Spinal cord (tissue), 10 donors: ENCODE results near the gene RGMA. TPM values are rescaled to one million over a fixed set of nuclear protein-coding genes. Genes with fewer than 3 reads are reported as not detected.
A peak's percentile ranks its signal among the peaks of the same experiment; 100 is the strongest.

Source experiments
- DNase-seq, 6 donors: peaks; one replicate each; pipeline versions ENCODE4 v3.0.0 to v3.0.0-alpha.2; 2013 to 2015; ENCODE audit warnings: low spot score in 6 of 6, low read depth in 4 of 6
- H3K27ac ChIP-seq: one replicate; pipeline ENCODE4 v1.5.1; 2013; ENCODE audit warnings: low read depth, low read length, control low read depth
- H3K27me3 ChIP-seq: one replicate; pipeline ENCODE4 v1.6.1; 2013; ENCODE audit warnings: low read length; ENCODE audit not compliant: control insufficient read depth, insufficient read depth
- H3K36me3 ChIP-seq: one replicate; pipeline ENCODE4 v1.6.1; 2013; ENCODE audit warnings: low read length; ENCODE audit not compliant: control insufficient read depth, insufficient read depth
- H3K4me1 ChIP-seq: one replicate; pipeline ENCODE4 v1.6.1; 2013; ENCODE audit warnings: low read length; ENCODE audit not compliant: control insufficient read depth, insufficient read depth
- H3K4me3 ChIP-seq: one replicate; pipeline ENCODE4 v1.5.1; 2013; ENCODE audit warnings: low read depth, low read length, control low read depth
- H3K9me3 ChIP-seq: one replicate; pipeline ENCODE4 v1.6.1; 2013; ENCODE audit warnings: low read length; ENCODE audit not compliant: control insufficient read depth, insufficient read depth
- WGBS: methylation state at CpG from one replicate; pipeline ENCODE4 v1.1.5; 2013; ENCODE audit warnings: missing lambda C conversion rate; ENCODE audit not compliant: insufficient coverage; 5-methylcytosine and 5-hydroxymethylcytosine counted together
- polyA plus RNA-seq, 2 donors: library from polyadenylated mRNA; unstranded; fragments of 120-200 nt; gene quantifications; one replicate each; pipeline ENCODE4 v1.2.1, GENCODE V29; 2013; ENCODE audit not compliant: insufficient read length in 2 of 2
- total RNA-seq, 2 donors: library from RNA; depleted of rRNA in 1 of 2; stranded (reverse); fragments of 120-200 nt in 1 of 2; fragments of >200 nt in 1 of 2; gene quantifications; one replicate each; pipeline versions ENCODE4 v1.2.3 to v1.2.4, GENCODE V29; 2013 to 2014
- donor health status: healthy.

Gene RGMA
- total and polyA plus RNA-seq, 4 donors = 20.7 to 356 (median 185) TPM

DNA sequence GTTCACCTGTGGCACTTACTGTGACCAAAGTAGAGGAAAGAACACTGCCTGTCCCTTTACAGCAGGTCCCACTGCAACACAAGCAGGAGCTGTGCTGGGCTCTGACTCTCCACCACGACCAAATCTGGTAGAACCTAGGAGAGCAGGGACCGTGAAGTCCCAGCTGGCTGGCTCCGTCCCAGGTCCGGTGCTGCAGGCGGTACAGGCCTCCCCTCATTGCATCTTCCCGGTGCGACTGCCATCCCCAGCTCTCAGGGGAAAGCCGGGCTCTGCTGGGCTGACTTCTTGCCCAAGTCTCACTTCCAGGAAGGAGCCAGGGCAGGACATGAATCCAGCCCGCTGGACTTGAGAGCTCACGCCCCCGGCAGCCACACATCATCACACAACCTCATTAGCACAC lies 33.8 kb downstream of the RGMA start:
- peaks cover 74% of the 10 kb centered on the region for H3K36me3 ChIP-seq
- WGBS = 37% methylated on average over 11 of the region's 11 CpGs
- H3K4me1 ChIP-seq = peaks cover 92% of the 10 kb centered on the region
- no peak for DNase-seq
- no peak overlapping the region for H3K27ac ChIP-seq
- H3K4me3 ChIP-seq = no peak overlapping the region
- H3K27me3 ChIP-seq = no peaks in the 10 kb centered on the region
- no peaks in the 10 kb centered on the region for H3K9me3 ChIP-seq

DNA sequence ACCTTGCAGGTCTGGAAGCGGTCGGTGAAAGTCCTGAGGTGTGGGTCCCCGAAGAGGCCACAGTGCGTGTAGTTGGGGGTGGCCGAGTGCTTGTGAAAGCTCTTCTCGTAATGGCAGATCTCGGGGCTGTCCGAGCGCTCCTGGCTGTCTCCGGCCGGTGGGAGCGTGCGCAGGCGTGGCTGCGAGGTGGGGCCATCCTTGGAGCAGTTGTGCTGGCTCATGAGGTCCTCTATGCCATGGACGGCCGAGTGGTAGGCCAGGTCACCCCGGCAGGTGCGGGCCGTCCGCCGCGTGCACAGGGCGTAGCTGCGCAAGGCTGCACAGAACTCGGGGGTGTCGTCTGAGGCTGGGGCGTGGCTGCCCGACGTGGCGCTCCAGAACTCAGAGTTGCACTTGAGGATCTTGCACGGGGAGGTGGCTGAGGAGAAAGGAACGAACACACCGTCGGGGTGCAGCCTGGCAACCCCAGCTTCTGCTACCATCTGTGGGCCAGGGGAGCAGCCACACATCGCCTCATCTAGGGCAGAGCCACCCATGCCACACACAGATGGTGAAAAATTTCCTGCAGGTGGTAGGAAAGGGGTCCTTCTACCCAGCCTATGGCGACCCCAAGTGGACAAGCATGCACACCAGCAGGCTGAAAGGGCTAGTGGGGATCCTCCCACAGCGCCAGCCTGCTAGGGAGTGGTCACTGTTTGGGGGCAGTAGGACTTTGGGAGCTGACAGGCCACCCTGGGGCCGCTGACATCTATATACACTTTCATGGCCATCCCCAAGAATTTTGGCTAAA lies 36.7 kb downstream of the RGMA start:
- Histone ChIP-seq H3K9me3 (no peaks in the 10 kb centered on the region), H3K4me1 (peaks cover 93% of the 10 kb centered on the region), H3K36me3 (peaks cover 89% of the 10 kb centered on the region), H3K27me3 (no peaks in the 10 kb centered on the region), H3K27ac (peak overlapping the region; percentile 57), H3K4me3 (no peak overlapping the region)
- 81% methylated on average over 36 of the region's 39 CpGs for WGBS
- DNase-seq = no peak

DNA sequence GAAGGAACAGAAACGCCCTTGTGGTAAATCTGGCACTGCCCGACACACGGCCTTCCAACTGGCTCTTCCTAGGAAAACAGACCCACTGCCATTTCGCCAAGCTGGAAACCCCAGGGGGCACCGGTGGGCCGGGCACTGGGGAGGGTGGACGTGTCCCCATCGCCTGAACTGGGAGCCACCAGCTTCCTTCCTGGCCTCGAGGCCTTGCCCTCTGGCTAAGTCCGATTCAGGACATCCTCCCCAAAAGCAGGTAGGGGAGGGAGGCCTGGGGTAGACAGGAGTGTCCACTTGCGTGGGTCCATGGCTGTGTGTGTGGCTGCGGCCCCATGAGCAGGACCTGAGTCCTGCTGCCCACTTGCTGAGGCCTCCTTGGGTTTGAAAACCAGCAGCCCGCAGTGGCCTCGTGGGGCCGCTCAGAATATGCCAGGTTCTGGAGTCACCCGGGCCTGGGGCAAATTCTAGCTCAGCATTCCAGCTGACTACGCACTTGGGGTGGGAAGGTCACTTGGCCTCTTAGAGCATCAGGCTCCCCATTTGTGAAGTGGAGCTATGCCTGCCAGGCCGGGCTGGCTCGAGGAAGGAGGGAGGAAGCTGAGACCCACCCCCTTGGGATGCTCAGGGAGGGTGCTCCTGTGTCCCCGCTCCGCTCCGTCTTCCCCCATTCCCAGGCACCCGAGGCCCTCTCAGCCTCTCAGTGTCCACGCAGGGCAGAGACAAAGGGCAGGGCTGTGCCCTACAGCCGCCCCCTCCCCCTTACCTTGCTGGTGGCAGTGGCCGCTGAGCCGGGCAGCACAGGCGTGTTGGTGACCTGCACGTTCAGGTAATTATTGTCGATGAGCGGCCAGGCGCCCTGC lies 37.5 kb downstream of the RGMA start:
- DNase-seq = no peak
- Histone ChIP-seq H3K27ac (peak overlapping the region; percentile 57), H3K4me1 (peaks cover 93% of the 10 kb centered on the region), H3K36me3 (peaks cover 89% of the 10 kb centered on the region), H3K9me3 (peaks cover 2% of the 10 kb centered on the region), H3K27me3 (no peaks in the 10 kb centered on the region), H3K4me3 (no peak overlapping the region)
- 69% methylated on average over 30 of the region's 32 CpGs for WGBS

DNA sequence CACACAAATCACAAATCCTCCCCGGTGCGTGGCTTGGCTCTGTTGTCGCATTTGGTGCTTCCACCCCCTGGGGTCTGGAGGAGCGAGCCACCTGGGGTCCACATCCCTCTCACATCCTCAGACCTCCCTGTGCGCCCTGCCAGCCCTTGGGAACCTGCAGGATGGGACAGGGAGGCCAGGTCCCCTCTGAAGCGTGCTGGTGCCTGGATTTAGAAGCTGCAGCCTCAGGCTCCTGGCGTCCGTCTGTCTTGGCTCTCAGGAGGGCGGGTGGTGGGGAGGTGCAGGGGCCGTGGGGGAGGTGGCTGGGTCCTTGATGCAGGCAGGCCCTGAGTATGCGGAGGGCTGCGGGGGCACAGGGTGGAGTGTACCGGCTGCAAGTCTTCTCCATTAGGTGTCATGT lies 38.4 kb downstream of the RGMA start:
- WGBS = 49% methylated on average over 11 of the region's 13 CpGs
- Histone ChIP-seq H3K4me1 (peaks cover 85% of the 10 kb centered on the region), H3K9me3 (peaks cover 2% of the 10 kb centered on the region), H3K27ac (peak overlapping the region; percentile 64), H3K27me3 (no peaks in the 10 kb centered on the region), H3K36me3 (peaks cover 82% of the 10 kb centered on the region), H3K4me3 (no peak overlapping the region)
- DNase-seq = no peak

DNA sequence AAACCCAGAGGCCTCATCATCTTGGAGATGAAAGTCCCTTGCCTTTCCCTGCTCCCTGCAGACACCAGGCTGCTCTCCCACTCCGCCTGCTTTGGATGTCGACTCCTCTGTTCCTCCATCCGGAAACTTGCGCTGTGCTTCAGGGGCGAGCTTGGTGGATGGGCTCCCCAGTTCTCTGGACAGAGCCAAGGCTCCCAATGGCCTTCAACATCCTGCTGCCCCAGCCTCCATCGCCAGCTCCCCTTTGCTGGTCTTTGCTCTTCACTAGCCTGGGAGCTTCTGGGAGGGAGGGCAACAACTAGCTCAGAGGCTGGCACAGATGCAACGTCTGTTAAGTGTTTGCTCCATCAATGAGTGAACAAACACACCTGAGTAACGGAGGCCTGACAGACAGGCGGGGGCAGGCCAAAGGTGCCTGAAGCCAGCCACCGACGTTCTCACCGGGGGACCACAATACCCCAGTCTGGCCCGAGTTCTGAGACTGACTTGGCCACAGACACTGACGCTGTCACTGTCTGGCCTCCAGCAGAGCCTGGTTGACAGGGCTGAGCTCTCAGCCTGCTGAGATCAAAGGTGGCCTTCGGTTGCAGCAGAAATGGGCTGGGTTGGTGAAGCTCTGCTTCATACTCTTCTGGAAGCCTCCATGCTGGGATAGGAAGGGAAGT lies 39.0 kb downstream of the RGMA start:
- no peak overlapping the region for H3K4me3 ChIP-seq
- no peaks in the 10 kb centered on the region for H3K27me3 ChIP-seq
- H3K27ac ChIP-seq = peak overlapping the region; percentile 64
- peaks cover 2% of the 10 kb centered on the region for H3K9me3 ChIP-seq
- H3K4me1 ChIP-seq = peaks cover 85% of the 10 kb centered on the region
- no peak for DNase-seq
- WGBS = 55% methylated on average over 14 of the region's 15 CpGs
- H3K36me3 ChIP-seq = peaks cover 82% of the 10 kb centered on the region

DNA sequence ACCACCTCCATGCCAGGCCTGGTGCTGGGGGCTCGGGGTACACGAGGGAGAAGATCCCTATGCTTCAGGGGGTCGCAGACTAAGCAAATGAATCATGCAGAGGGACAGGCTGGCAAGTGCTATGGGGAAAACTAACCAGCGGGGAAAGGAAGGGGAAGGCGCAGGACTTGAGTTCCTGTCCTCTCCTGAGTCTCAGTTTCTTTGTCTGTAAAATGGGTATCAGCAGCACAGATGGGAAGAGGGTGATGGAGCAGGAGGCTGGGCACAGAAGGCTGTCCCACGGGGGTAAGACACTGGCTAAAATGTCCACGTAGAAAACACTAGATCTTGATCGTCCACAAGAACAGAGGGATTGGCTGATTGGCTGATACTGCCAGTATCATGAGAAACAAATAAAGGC lies 39.8 kb downstream of the RGMA start:
- no peaks in the 10 kb centered on the region for H3K27me3 ChIP-seq
- WGBS = 54% methylated on average over 8 of the region's 8 CpGs
- peaks cover 2% of the 10 kb centered on the region for H3K9me3 ChIP-seq
- peaks cover 88% of the 10 kb centered on the region for H3K4me1 ChIP-seq
- H3K27ac ChIP-seq = peak overlapping the region; percentile 64
- H3K4me3 ChIP-seq = no peak overlapping the region
- H3K36me3 ChIP-seq = peaks cover 85% of the 10 kb centered on the region
- DNase-seq = no peak

DNA sequence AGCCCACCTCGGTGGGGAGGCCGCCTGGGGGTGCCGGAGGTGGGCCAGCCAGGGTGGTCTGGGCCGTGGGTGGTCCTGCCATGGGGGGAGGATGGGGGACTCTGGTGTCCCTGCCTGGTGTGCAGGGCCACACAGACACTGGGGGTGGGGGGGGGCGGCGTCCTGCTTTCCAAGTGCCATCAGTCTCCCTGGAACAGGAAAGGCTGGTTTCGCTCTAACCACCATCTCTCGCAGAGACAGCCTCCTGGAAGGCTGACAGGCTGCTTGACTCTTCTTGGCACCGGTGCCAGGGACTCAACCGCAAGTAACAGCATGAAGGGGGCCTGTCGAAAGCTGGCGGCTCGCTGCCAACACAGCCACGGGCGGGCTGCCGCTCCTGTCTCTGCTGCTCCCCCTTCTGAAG lies 40.3 kb downstream of the RGMA start:
- H3K4me1 ChIP-seq = peaks cover 91% of the 10 kb centered on the region
- H3K9me3 ChIP-seq = peaks cover 2% of the 10 kb centered on the region
- H3K36me3 ChIP-seq = peaks cover 90% of the 10 kb centered on the region
- H3K4me3 ChIP-seq = no peak overlapping the region
- 16% methylated on average over 14 of the region's 16 CpGs for WGBS
- H3K27me3 ChIP-seq = no peaks in the 10 kb centered on the region
- DNase-seq = peak in 4 of 6 donors; percentile 76 to 97 (median 86)
- peak overlapping the region; percentile 64 for H3K27ac ChIP-seq

DNA sequence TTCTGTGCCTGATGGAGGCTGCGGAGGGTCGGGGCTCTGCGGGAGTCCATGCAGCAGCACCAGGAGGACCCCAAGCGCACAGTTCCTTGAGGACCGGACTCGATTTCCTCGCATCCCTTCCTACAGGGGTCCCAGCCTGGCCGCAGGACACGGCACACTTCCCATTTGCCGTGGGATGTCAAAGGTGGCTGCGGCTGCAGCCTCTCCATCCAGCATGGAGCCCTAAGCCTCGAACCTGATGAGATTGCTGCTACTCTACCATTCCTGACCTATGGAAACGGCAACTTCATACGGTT lies 40.6 kb downstream of the RGMA start:
- Histone ChIP-seq H3K4me3 (no peak overlapping the region), H3K27ac (peak overlapping the region; percentile 40), H3K27me3 (no peaks in the 10 kb centered on the region), H3K4me1 (peaks cover 90% of the 10 kb centered on the region), H3K36me3 (peaks cover 90% of the 10 kb centered on the region), H3K9me3 (peaks cover 2% of the 10 kb centered on the region)
- WGBS = 83% methylated on average over 12 of the region's 14 CpGs
- DNase-seq = no peak

DNA sequence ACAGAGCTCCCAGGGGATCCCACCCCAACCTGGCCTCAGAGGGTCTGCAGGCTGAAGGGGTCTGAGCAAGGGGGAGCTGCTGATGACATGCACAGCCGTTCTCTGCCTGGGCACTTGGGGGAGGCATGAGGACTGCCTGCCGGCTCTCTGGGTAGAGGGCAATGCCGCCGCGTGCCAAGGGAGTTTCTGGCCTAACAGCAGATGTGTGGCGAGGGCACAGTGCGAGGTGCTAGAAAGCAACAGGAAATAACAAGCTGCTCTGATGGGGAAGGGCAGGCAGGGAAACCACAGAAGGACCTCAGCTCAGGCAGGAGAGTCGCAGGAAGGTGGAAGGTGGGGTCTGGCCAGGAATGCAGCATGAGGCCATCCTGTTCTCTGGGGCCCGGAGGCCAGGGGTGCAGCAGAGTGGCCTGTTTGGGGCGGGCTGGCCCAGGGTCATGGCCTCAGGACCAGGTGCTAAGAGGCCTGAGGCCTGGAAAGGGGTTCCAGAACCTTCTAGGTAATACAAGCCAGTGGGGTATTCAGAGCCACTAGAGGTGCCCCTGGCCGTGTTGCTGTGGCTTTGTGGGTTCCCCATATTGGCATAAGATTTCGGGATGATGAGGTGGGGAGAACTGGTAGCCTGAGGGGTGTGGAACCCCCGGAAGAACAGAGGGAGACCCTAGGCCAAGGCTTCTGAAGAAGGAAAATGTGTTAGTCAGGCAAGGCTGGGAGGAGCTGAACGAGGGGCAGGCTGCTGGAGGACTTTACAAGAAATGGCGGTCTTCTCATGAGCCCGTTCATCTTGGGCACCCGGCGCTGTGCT lies 41.2 kb downstream of the RGMA start:
- H3K4me1 ChIP-seq = peaks cover 90% of the 10 kb centered on the region
- H3K36me3 ChIP-seq = peaks cover 92% of the 10 kb centered on the region
- H3K4me3 ChIP-seq = no peak overlapping the region
- no peak for DNase-seq
- WGBS = 82% methylated on average over 18 of the region's 18 CpGs
- H3K27me3 ChIP-seq = no peaks in the 10 kb centered on the region
- H3K27ac ChIP-seq = peak overlapping the region; percentile 40
- H3K9me3 ChIP-seq = peaks cover 2% of the 10 kb centered on the region
